Left ventricle myocardium inferior (tissue), 1 donor: Measurements from ENCODE around the gene SCNN1A. TPM values are rescaled to one million over a fixed set of nuclear protein-coding genes. Genes with fewer than 3 reads are reported as not detected.

Experiments
- DNase-seq: peaks from one replicate; pipeline ENCODE4 v3.0.0-alpha.2; 2020
- H3K27ac ChIP-seq: fragments of 200-600 bp; replicated peaks from 2 replicates; pipeline ENCODE4 v1.8.0; 2021
- H3K27me3 ChIP-seq: fragments of 200-600 bp; 2 replicates; pipeline ENCODE4 v1.8.0; 2021; ENCODE audit warnings: low read depth
- H3K36me3 ChIP-seq: fragments of 200-600 bp; 2 replicates; pipeline ENCODE4 v1.8.0; 2021
- H3K4me1 ChIP-seq: fragments of 200-600 bp; 2 replicates; pipeline ENCODE4 v1.8.0; 2021
- H3K4me3 ChIP-seq: fragments of 200-600 bp; 2 replicates; pipeline ENCODE4 v1.8.0; 2021; ENCODE audit warnings: mild to moderate bottlenecking, moderate library complexity
- H3K9me3 ChIP-seq: fragments of 200-600 bp; replicated peaks from 2 replicates; pipeline ENCODE4 v1.8.0; 2021
- CTCF ChIP-seq: fragments of 200-600 bp; IDR thresholded peaks from 2 replicates; pipeline ENCODE4 v1.8.0; 2021; ENCODE audit warnings: antibody characterized with exemption, mild to moderate bottlenecking, borderline replicate concordance
- intact Hi-C: fragments of 100-400 bp; cut with micrococcal nuclease; formaldehyde crosslinking; loops from one replicate; pipeline ENCODE4 v1.11.0; 2022
- total RNA-seq: library from RNA; stranded (reverse); fragmentation: NEBNext Ultra II Directional; extraction: Animal tissue kit (Norgen Biotek cat#: 25700); gene quantifications from one replicate; pipeline ENCODE4 v1.2.1, GENCODE V29; 2021
- donor health status: DM: no; HTN: yes; CAD: no; lungs with severe emphysema.

SCNN1A gene
- total RNA-seq, 1 donor from 2014 or later = 0.22 TPM

- H3K4me3 ChIP-seq = peak overlapping the region; percentile 76
- no peak for TF ChIP-seq CTCF
- intact Hi-C loops = loop anchor here (10.0 kb wide), 1 partner anchor 50 kb away; no protein-coding TSS in a partner anchor
- no peaks in the 10 kb centered on the region for H3K9me3 ChIP-seq
- H3K4me1 ChIP-seq = peaks cover 39% of the 10 kb centered on the region
- no peaks in the 10 kb centered on the region for H3K27me3 ChIP-seq
- DNase-seq = no peak
- peak overlapping the region; percentile 97 for H3K27ac ChIP-seq
- H3K36me3 ChIP-seq = peaks cover 37% of the 10 kb centered on the region
Observed at GRCh38 chr12:6384499-6385436, 9.4 kb upstream of the SCNN1A start.

DNA sequence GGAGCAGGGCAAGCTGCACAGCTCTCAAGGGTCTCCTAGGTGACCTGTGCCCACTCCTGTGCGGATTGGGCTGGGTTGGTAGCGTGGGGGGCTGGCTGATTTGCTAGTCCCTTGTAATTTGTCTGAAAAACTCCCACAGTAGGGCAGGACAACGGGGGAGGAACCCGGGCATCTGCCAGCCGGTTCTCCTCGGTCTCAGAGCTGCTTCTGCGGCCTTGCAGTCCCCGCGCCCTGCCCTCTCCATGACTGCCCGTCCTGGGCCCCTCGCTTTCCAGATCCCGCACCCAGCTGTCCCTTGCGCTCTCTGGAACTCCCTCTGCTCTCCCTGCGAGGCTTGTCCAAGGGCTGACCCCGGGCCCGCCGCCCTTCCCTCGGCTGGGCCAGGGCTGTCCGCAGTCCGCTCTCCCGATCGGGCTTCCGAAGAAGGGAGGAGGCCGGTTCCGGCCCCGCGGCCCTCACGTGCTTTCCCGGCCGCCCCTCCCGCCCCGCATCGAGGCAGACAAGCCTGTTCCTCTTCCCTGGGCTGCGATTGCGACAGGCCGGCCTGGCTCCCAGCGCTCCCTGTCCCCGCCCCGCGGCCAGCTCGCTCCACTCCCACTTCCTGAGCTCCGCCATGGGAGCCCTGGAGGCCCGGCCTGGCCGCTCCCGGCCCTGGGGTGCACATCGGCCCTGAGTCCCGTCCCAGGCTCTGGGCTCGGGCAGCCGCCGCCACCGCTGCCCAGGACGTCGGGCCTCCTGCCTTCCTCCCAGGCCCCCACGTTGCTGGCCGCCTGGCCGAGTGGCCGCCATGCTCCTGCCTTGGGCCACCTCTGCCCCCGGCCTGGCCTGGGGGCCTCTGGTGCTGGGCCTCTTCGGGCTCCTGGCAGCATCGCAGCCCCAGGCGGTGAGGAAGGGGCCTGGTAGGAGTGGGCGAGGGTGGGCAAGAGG lies 8.5 kb upstream of the SCNN1A start, which contains the start of gene LTBR:
Gene LTBR (plus strand): TSS at position 591 of the 927 bp plus-strand sequence. CDS start 197 bp downstream, at position 788.
- no peaks in the 10 kb centered on the region for H3K9me3 ChIP-seq
- peaks cover 41% of the 10 kb centered on the region for H3K4me1 ChIP-seq
- peak; percentile 20 for TF ChIP-seq CTCF
- peak; percentile 98 for DNase-seq
- H3K27me3 ChIP-seq = no peaks in the 10 kb centered on the region
- H3K36me3 ChIP-seq = peaks cover 30% of the 10 kb centered on the region
- H3K4me3 ChIP-seq = peak within 1 kb of the TSS; percentile 76
- peak within 1 kb of the TSS; percentile 97 for H3K27ac ChIP-seq
- intact Hi-C loops = loop anchor here (10.0 kb wide), 1 partner anchor 49 kb away; no protein-coding TSS in a partner anchor

- Histone ChIP-seq H3K27ac (peak overlapping the region; percentile 97), H3K4me3 (peak overlapping the region; percentile 76), H3K4me1 (peaks cover 49% of the 10 kb centered on the region), H3K36me3 (peaks cover 22% of the 10 kb centered on the region), H3K9me3 (no peaks in the 10 kb centered on the region), H3K27me3 (no peaks in the 10 kb centered on the region)
- DNase-seq = no peak
- no peak for TF ChIP-seq CTCF
- intact Hi-C loops = loop anchor here (10.0 kb wide), 1 partner anchor 48 kb away; no protein-coding TSS in a partner anchor
Observed at GRCh38 chr12:6382982-6383381, 7.6 kb upstream of the SCNN1A start.

- H3K36me3 ChIP-seq = peaks cover 16% of the 10 kb centered on the region
- H3K27me3 ChIP-seq = no peaks in the 10 kb centered on the region
- no peak for DNase-seq
- intact Hi-C loops = loop anchor here (10.0 kb wide), 1 partner anchor 48 kb away; no protein-coding TSS in a partner anchor
- no peak for TF ChIP-seq CTCF
- peaks cover 55% of the 10 kb centered on the region for H3K4me1 ChIP-seq
- H3K9me3 ChIP-seq = no peaks in the 10 kb centered on the region
- no peak overlapping the region for H3K27ac ChIP-seq
- H3K4me3 ChIP-seq = no peak overlapping the region
Observed at GRCh38 chr12:6382371-6382770, 7.0 kb upstream of the SCNN1A start.
